GM19023 (cell line): ENCODE results near the gene CRHR1.

ENCODE experiments used
- ATAC-seq: cut with Tn5 transposase; IDR thresholded peaks from one replicate; pipeline ENCODE4 v1.9.1; 2021; ENCODE audit warnings: mild to moderate bottlenecking, moderate library complexity; ENCODE audit not compliant: unreplicated experiment

Gene CRHR1

GRCh38 chr17:45841186-45841585 is 57.1 kb downstream of the CRHR1 start:
- ATAC-seq: no peak

GRCh38 chr17:45841883-45842525 is 57.9 kb downstream of the CRHR1 start:
- ATAC-seq: no peak

- no peak for ATAC-seq
Observed at GRCh38 chr17:45843722-45844121, 59.6 kb downstream of the CRHR1 start.

GRCh38 chr17:45844695-45845375 is 60.7 kb downstream of the CRHR1 start, which contains the start of gene SPPL2C:
SPPL2C (plus strand) TSS chr17:45844881; CDS start chr17:45844907, 26 bp downstream.
- ATAC-seq: no peak

- no peak for ATAC-seq
Observed at GRCh38 chr17:45845376-45846185, 61.5 kb downstream of the CRHR1 start.

- no peak for ATAC-seq
Observed at GRCh38 chr17:45846223-45846622, 62.1 kb downstream of the CRHR1 start.

GRCh38 chr17:45846646-45847045 is 62.5 kb downstream of the CRHR1 start:
- ATAC-seq: no peak

- ATAC-seq: no peak
Observed at GRCh38 chr17:45847101-45847500, 63.0 kb downstream of the CRHR1 start.

- no peak for ATAC-seq
Observed at GRCh38 chr17:45847747-45848146, 63.6 kb downstream of the CRHR1 start.

- ATAC-seq: no peak
Observed at GRCh38 chr17:45848405-45848804, 64.3 kb downstream of the CRHR1 start.

GRCh38 chr17:45848868-45849535 is 64.9 kb downstream of the CRHR1 start:
- no peak for ATAC-seq

GRCh38 chr17:45849536-45849990 is 65.4 kb downstream of the CRHR1 start:
- ATAC-seq: no peak

GRCh38 chr17:45850011-45850410 is 65.9 kb downstream of the CRHR1 start:
- ATAC-seq: no peak

GRCh38 chr17:45850468-45850867 is 66.3 kb downstream of the CRHR1 start:
- ATAC-seq: no peak

- no peak for ATAC-seq
Observed at GRCh38 chr17:45851022-45851421, 66.9 kb downstream of the CRHR1 start.

- ATAC-seq: no peak
Observed at GRCh38 chr17:45851464-45851863, 67.3 kb downstream of the CRHR1 start.

GRCh38 chr17:45851873-45852272 is 67.8 kb downstream of the CRHR1 start:
- no peak for ATAC-seq

GRCh38 chr17:45852535-45853297 is 68.6 kb downstream of the CRHR1 start:
- no peak for ATAC-seq

GRCh38 chr17:45854209-45854608 is 70.1 kb downstream of the CRHR1 start:
- ATAC-seq: no peak

GRCh38 chr17:45855691-45856336 is 71.7 kb downstream of the CRHR1 start:
- ATAC-seq: no peak
